Neuronal stem cell (in vitro differentiated cells): ENCODE results near the gene UAP1.

Experiments used
- DNase-seq: peaks from one replicate; pipeline ENCODE4 v3.0.0-alpha.2; 2013; ENCODE audit warnings: low spot score
- H2AFZ ChIP-seq: one replicate; pipeline ENCODE4 v1.6.1; 2013; ENCODE audit warnings: mild to moderate bottlenecking, low read length, inconsistent platforms
- H2AK5ac ChIP-seq: 2 replicates; pipeline ENCODE4 v1.6.1; 2013; ENCODE audit warnings: low read depth, mild to moderate bottlenecking, inconsistent platforms, low read length, moderate library complexity, mixed read lengths
- H2BK120ac ChIP-seq: 2 replicates; pipeline ENCODE4 v1.6.1; 2013; ENCODE audit warnings: low read depth, mild to moderate bottlenecking, inconsistent platforms, low read length, moderate library complexity, mixed read lengths
- H2BK12ac ChIP-seq: one replicate; pipeline ENCODE4 v1.6.1; 2013; ENCODE audit warnings: low read length, inconsistent platforms
- H2BK15ac ChIP-seq: 2 replicates; pipeline ENCODE4 v1.6.1; 2013; ENCODE audit warnings: mild to moderate bottlenecking, low read length, inconsistent platforms, mixed read lengths
- H2BK5ac ChIP-seq: one replicate; pipeline ENCODE4 v1.6.1; 2013; ENCODE audit warnings: inconsistent platforms, mild to moderate bottlenecking, low read length, moderate library complexity
- H3K14ac ChIP-seq: one replicate; pipeline ENCODE4 v1.6.1; 2013; ENCODE audit warnings: low read length, inconsistent platforms
- H3K18ac ChIP-seq: 2 replicates; pipeline ENCODE4 v1.6.1; 2013; ENCODE audit warnings: low read length, inconsistent platforms
- H3K23ac ChIP-seq: 2 replicates; pipeline ENCODE4 v1.6.1; 2013; ENCODE audit warnings: low read depth, mild to moderate bottlenecking, mixed read lengths, low read length, inconsistent platforms; ENCODE audit not compliant: poor library complexity
- H3K27ac ChIP-seq: replicated peaks from 3 replicates; pipeline ENCODE4 v1.5.1; 2013; ENCODE audit warnings: low read length, inconsistent platforms
- H3K27me3 ChIP-seq, 3 experiments: 2 replicates each; pipeline ENCODE4 v1.6.1; 2013; ENCODE audit warnings: low read length in 3 of 3, mild to moderate bottlenecking in 2 of 3, inconsistent platforms in 1 of 3, low read depth in 1 of 3, mixed read lengths in 1 of 3, moderate library complexity in 1 of 3; ENCODE audit not compliant: control insufficient read depth in 3 of 3, insufficient read depth in 3 of 3
- H3K36me3 ChIP-seq, 2 donors: replicated peaks in 1 of 2; 2 replicates each; pipeline ENCODE4 v1.6.1; 2013; ENCODE audit warnings: low read length in 2 of 2; ENCODE audit not compliant: control insufficient read depth in 2 of 2, insufficient read depth in 2 of 2
- H3K4ac ChIP-seq: 2 replicates; pipeline ENCODE4 v1.6.1; 2013; ENCODE audit warnings: inconsistent platforms, mild to moderate bottlenecking, low read length, moderate library complexity
- H3K4me1 ChIP-seq, 2 donors: 1 replicate in 1 of 2; 2 replicates in 1 of 2; pipeline ENCODE4 v1.6.1; 2013; ENCODE audit warnings: low read length in 2 of 2, low read depth in 1 of 2; ENCODE audit not compliant: control insufficient read depth in 2 of 2, insufficient read depth in 1 of 2
- H3K4me2 ChIP-seq: one replicate; pipeline ENCODE4 v1.6.1; 2013; ENCODE audit warnings: mild to moderate bottlenecking, low read length, inconsistent platforms; ENCODE audit not compliant: insufficient read depth, poor library complexity, severe bottlenecking
- H3K4me3 ChIP-seq, 2 donors: 2 replicates each; pipeline ENCODE4 v1.5.1; 2013; ENCODE audit warnings: low read length in 2 of 2, mild to moderate bottlenecking in 2 of 2, inconsistent platforms in 1 of 2, moderate library complexity in 1 of 2
- H3K79me1 ChIP-seq: one replicate; pipeline ENCODE4 v1.6.1; 2013; ENCODE audit warnings: low read depth, mild to moderate bottlenecking, inconsistent platforms, low read length, moderate library complexity
- H3K9ac ChIP-seq: one replicate; pipeline ENCODE4 v1.6.1; 2013; ENCODE audit warnings: mild to moderate bottlenecking, low read depth, low read length, inconsistent platforms; ENCODE audit not compliant: poor library complexity
- H3K9me3 ChIP-seq, 2 donors: replicated peaks in 1 of 2; 2 replicates each; pipeline versions ENCODE3 to v1.6.1; 2013; ENCODE audit warnings: low read length in 2 of 2, mild to moderate bottlenecking in 2 of 2, inconsistent platforms in 1 of 2, low read depth in 1 of 2, mixed read lengths in 1 of 2, moderate library complexity in 1 of 2; ENCODE audit not compliant: control insufficient read depth in 2 of 2, insufficient read depth in 1 of 2
- H4K8ac ChIP-seq: one replicate; pipeline ENCODE4 v1.6.1; 2013; ENCODE audit warnings: low read depth, mild to moderate bottlenecking, inconsistent platforms, low read length, moderate library complexity
- H4K91ac ChIP-seq: one replicate; pipeline ENCODE4 v1.6.1; 2013; ENCODE audit warnings: low read length, low read depth, mild to moderate bottlenecking, inconsistent platforms; ENCODE audit not compliant: poor library complexity
- WGBS, 2 donors: extraction: QIAGEN DNeasy Blood & Tissue Kit; methylation state at CpG; one replicate each; pipeline ENCODE4 v1.1.7; 2013; ENCODE audit warnings: missing lambda C conversion rate in 2 of 2, mixed read lengths in 1 of 2; ENCODE audit not compliant: insufficient read length in 2 of 2, insufficient replicate concordance in 1 of 2; ENCODE audit errors: extremely low coverage in 2 of 2; 5-methylcytosine and 5-hydroxymethylcytosine counted together

The UAP1 gene

DNA sequence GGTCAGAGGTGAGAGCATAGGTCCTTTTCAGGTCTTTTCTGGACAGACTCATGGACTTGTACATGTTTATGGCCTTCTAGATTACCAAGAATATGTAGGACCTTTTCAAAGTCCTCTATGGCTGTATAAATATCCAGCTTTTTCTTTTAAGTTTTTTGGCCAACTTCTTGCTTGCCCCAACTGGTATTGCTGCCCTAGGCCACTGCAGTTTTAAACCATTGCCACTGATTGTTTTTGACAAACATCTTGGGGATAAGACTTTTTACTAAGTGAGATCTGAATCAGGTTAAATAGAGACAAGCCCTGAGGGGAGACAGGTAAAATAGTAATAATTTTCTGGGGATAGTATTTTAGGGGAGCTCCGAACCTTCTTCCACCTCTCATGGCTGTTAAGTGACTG, 56.0 kb downstream of the UAP1 start:
- no peak overlapping the region for H4K8ac ChIP-seq
- H3K36me3 ChIP-seq = no peaks in the 10 kb centered on the region
- H2BK15ac ChIP-seq = no peak overlapping the region
- H2AFZ ChIP-seq = no peak overlapping the region
- H3K4me1 ChIP-seq = peaks cover 0 to 2% of the 10 kb centered on the region in 2 donors
- no peak for DNase-seq
- H2BK12ac ChIP-seq = no peak overlapping the region
- H3K4ac ChIP-seq = no peak overlapping the region
- no peak overlapping the region for H2BK5ac ChIP-seq
- H3K18ac ChIP-seq = no peak overlapping the region
- H2AK5ac ChIP-seq = no peak overlapping the region
- no peak overlapping the region for H2BK120ac ChIP-seq
- H3K9me3 ChIP-seq = peaks cover 0 to 11% of the 10 kb centered on the region in 2 donors
- H3K4me3 ChIP-seq = no peak overlapping the region
- no peaks in the 10 kb centered on the region for H3K79me1 ChIP-seq
- no peak overlapping the region for H3K27ac ChIP-seq
- no peak overlapping the region for H3K4me2 ChIP-seq
- H4K91ac ChIP-seq = no peak overlapping the region
- no peaks in the 10 kb centered on the region for H3K27me3 ChIP-seq
- no peak overlapping the region for H3K14ac ChIP-seq
- no peak overlapping the region for H3K9ac ChIP-seq
- H3K23ac ChIP-seq = no peak overlapping the region
- WGBS, 2 donors = no CpG with 5 or more reads among the region's 1 CpG

DNA sequence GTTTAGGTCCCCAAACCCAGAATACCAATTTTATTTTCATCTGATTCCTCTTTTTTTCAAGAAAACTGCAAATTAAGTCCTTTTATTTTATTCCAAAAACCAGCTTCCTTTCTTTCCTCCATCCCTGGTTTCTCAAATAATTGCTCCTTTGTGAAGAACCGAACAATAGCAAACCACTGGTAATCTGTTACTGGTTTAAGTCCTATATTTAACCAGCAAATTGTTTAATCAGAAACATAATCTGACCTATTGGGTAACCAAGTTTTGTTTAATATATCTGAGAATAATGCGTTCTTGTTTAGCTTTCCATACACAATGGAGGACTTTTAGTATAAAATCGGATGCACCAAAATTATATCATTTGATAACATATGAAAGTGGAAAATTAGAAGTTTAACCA, 57.6 kb downstream of the UAP1 start:
- no peak overlapping the region for H4K91ac ChIP-seq
- no peak overlapping the region for H3K23ac ChIP-seq
- no peak overlapping the region for H3K4ac ChIP-seq
- no peak overlapping the region for H2BK15ac ChIP-seq
- no peaks in the 10 kb centered on the region for H3K36me3 ChIP-seq
- H3K18ac ChIP-seq = no peak overlapping the region
- H3K79me1 ChIP-seq = no peaks in the 10 kb centered on the region
- H4K8ac ChIP-seq = no peak overlapping the region
- H3K27me3 ChIP-seq = no peaks in the 10 kb centered on the region
- no peaks in the 10 kb centered on the region for H3K4me1 ChIP-seq
- no peak overlapping the region for H2AFZ ChIP-seq
- no peak overlapping the region for H2AK5ac ChIP-seq
- no peak for DNase-seq
- no peak overlapping the region for H2BK5ac ChIP-seq
- no peak overlapping the region for H2BK12ac ChIP-seq
- H3K14ac ChIP-seq = no peak overlapping the region
- H3K9me3 ChIP-seq = peaks cover 0 to 11% of the 10 kb centered on the region in 2 donors
- H3K4me2 ChIP-seq = no peak overlapping the region
- no CpG with 5 or more reads among the region's 3 CpGs for WGBS, 2 donors
- H3K9ac ChIP-seq = no peak overlapping the region
- H3K4me3 ChIP-seq = no peak overlapping the region
- no peak overlapping the region for H2BK120ac ChIP-seq
- no peak overlapping the region for H3K27ac ChIP-seq

DNA sequence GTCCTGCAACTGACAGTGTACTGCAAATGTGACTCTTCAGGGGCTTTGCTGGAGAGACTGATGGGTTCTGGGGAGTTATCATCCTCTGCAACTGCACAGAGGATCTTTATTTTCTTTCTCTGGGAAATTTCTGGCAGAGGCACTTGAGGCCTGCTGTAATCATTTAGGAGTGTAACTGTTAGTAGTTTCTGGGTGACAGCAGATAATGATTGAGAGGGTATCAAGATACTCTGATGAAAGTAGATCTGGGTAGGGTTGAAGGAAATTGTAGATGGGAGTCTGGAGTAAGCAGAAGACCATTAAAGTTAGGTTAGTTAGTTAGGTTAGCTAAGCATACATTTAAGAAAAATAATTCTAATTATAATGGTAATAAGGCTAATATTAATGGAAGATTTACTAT, 59.7 kb downstream of the UAP1 start:
- Histone ChIP-seq H2BK12ac (no peak overlapping the region), H3K4me3 (no peak overlapping the region), H2BK15ac (no peak overlapping the region), H2AK5ac (no peak overlapping the region), H3K27ac (no peak overlapping the region), H3K18ac (no peak overlapping the region), H3K79me1 (no peaks in the 10 kb centered on the region), H3K9ac (no peak overlapping the region), H3K9me3 (peaks cover 0 to 11% of the 10 kb centered on the region in 2 donors), H3K36me3 (no peaks in the 10 kb centered on the region), H2BK120ac (no peak overlapping the region), H3K14ac (no peak overlapping the region), H4K8ac (no peak overlapping the region), H3K4ac (no peak overlapping the region), H3K4me2 (no peak overlapping the region), H3K27me3 (no peaks in the 10 kb centered on the region), H2AFZ (no peak overlapping the region), H3K23ac (no peak overlapping the region), H2BK5ac (no peak overlapping the region), H3K4me1 (no peaks in the 10 kb centered on the region), H4K91ac (no peak overlapping the region)
- no peak for DNase-seq

- H3K14ac ChIP-seq = no peak overlapping the region
- H3K9me3 ChIP-seq = no peaks in the 10 kb centered on the region
- no peaks in the 10 kb centered on the region for H3K27me3 ChIP-seq
- no CpG with 5 or more reads among the region's 2 CpGs for WGBS, 2 donors
- no peak for DNase-seq
- H2BK12ac ChIP-seq = no peak overlapping the region
- H3K36me3 ChIP-seq = no peaks in the 10 kb centered on the region
- H4K8ac ChIP-seq = no peak overlapping the region
- H3K4me2 ChIP-seq = no peak overlapping the region
- H2BK15ac ChIP-seq = no peak overlapping the region
- no peak overlapping the region for H3K4me3 ChIP-seq
- no peak overlapping the region for H3K23ac ChIP-seq
- no peak overlapping the region for H2BK5ac ChIP-seq
- no peak overlapping the region for H3K27ac ChIP-seq
- no peaks in the 10 kb centered on the region for H3K4me1 ChIP-seq
- no peak overlapping the region for H3K4ac ChIP-seq
- H3K18ac ChIP-seq = no peak overlapping the region
- H2AK5ac ChIP-seq = no peak overlapping the region
- no peak overlapping the region for H2AFZ ChIP-seq
- H3K9ac ChIP-seq = no peak overlapping the region
- no peak overlapping the region for H2BK120ac ChIP-seq
- no peaks in the 10 kb centered on the region for H3K79me1 ChIP-seq
- no peak overlapping the region for H4K91ac ChIP-seq
Observed at GRCh38 chr1:162625679-162626078, 64.2 kb downstream of the UAP1 start.
